HEK293T (cell line): ENCODE results near the gene FAM83B.

Experiments
- ARNT ChIP-seq: fragments of 450-650 bp; IDR thresholded peaks from 2 replicates; pipeline ENCODE4 v1.6.1; 2017; ENCODE audit warnings: mild to moderate bottlenecking
- BHLHE40 ChIP-seq: fragments of 450-650 bp; IDR thresholded peaks from 2 replicates; pipeline ENCODE4 v1.6.1; 2016; ENCODE audit warnings: mild to moderate bottlenecking, moderate library complexity, borderline replicate concordance
- CTBP1 ChIP-seq: fragments of 450-650 bp; IDR thresholded peaks from 2 replicates; pipeline ENCODE4 v1.6.1; 2016; ENCODE audit warnings: borderline replicate concordance
- ELF4 ChIP-seq: fragments of 450-650 bp; IDR thresholded peaks from 2 replicates; pipeline ENCODE4 v1.6.1; 2017; ENCODE audit warnings: antibody characterized with exemption
- FOXA1 ChIP-seq: fragments of 450-650 bp; IDR thresholded peaks from 2 replicates; pipeline ENCODE4 v1.6.1; 2016; ENCODE audit warnings: mild to moderate bottlenecking
- FOXM1 ChIP-seq: fragments of 450-650 bp; IDR thresholded peaks from 2 replicates; pipeline ENCODE4 v1.6.1; 2017; ENCODE audit warnings: mild to moderate bottlenecking, borderline replicate concordance
- HDGF ChIP-seq: fragments of 450-650 bp; IDR thresholded peaks from 2 replicates; pipeline ENCODE4 v1.6.1; 2017; ENCODE audit warnings: antibody characterized with exemption, borderline replicate concordance
- LEF1 ChIP-seq: fragments of 450-650 bp; IDR thresholded peaks from 2 replicates; pipeline ENCODE4 v1.6.1; 2017; ENCODE audit warnings: mild to moderate bottlenecking, borderline replicate concordance
- NFRKB ChIP-seq: fragments of 450-650 bp; IDR thresholded peaks from 2 replicates; pipeline ENCODE4 v1.6.1; 2016; ENCODE audit warnings: mild to moderate bottlenecking, moderate library complexity
- SP1 ChIP-seq: fragments of 450-650 bp; IDR thresholded peaks from 2 replicates; pipeline ENCODE4 v1.6.1; 2017
- SUZ12 ChIP-seq: fragments of 450-650 bp; IDR thresholded peaks from 2 replicates; pipeline ENCODE4 v1.6.1; 2016; ENCODE audit warnings: mild to moderate bottlenecking
- TARDBP ChIP-seq: fragments of 450-650 bp; IDR thresholded peaks from 2 replicates; pipeline ENCODE4 v1.6.1; 2016
- ZNF384 ChIP-seq: fragments of 450-650 bp; IDR thresholded peaks from 2 replicates; pipeline ENCODE4 v1.6.1; 2016
- TF ChIP-seq, protein P1 (sequence below): fragments of 450-650 bp; IDR thresholded peaks from 2 replicates; pipeline ENCODE4 v1.6.1; 2016

DNA sequence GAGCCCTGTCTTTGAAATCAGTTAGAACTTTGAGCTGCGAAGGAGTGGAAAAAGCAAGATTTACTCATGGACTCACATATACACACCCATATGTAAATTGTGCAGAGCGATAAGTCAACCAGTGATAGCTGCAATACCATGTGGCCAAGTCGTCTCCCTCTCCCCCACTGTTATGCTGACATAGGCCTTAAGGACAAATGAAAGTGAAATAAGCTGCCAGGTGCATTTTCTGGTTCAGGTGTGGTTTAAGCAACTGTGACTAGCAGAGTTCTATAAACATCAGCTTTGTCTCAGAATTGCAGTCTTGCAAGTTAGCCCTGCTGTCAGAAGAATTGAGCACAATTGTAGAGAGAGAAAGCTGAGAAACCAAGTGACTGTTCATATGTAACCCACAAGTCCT, 9.6 kb downstream of the FAM83B start:
- TF ChIP-seq ELF4 = no peak
- TF ChIP-seq HDGF = no peak
- no peak for TF ChIP-seq BHLHE40
- TF ChIP-seq ARNT = no peak
- TF ChIP-seq SUZ12 = no peak
- no peak for TF ChIP-seq FOXM1
- TF ChIP-seq ZNF384 = no peak
- TF ChIP-seq FOXA1 = no peak
- TF ChIP-seq NFRKB = no peak
- TF ChIP-seq TARDBP = no peak
- TF ChIP-seq SP1 = no peak
- no peak for TF ChIP-seq LEF1
- TF ChIP-seq CTBP1 = no peak
- TF ChIP-seq, protein P1, sequence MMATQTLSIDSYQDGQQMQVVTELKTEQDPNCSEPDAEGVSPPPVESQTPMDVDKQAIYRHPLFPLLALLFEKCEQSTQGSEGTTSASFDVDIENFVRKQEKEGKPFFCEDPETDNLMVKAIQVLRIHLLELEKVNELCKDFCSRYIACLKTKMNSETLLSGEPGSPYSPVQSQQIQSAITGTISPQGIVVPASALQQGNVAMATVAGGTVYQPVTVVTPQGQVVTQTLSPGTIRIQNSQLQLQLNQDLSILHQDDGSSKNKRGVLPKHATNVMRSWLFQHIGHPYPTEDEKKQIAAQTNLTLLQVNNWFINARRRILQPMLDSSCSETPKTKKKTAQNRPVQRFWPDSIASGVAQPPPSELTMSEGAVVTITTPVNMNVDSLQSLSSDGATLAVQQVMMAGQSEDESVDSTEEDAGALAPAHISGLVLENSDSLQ = no peak
